OCI-LY1 (cell line): Measurements from ENCODE around the gene SLC35F4.

ENCODE experiments used
- H2AFZ ChIP-seq: fragments of 200-600 bp; sonication (generic), shearing (Covaris generic); 2 replicates; pipeline ENCODE4 v1.6.0; 2014; ENCODE audit warnings: antibody characterized with exemption, mild to moderate bottlenecking, low read length
- H3F3A ChIP-seq: fragments of 200-600 bp; sonication (generic), shearing (Covaris generic); 2 replicates; pipeline ENCODE4 v1.6.0; 2014; ENCODE audit warnings: mild to moderate bottlenecking, antibody characterized with exemption, low read length, moderate library complexity; ENCODE audit not compliant: insufficient read depth
- H3K27ac ChIP-seq: fragments of 200-600 bp; sonication (generic); 2 replicates; pipeline ENCODE4 v1.5.1; 2014; ENCODE audit warnings: low read length, mixed run types, mild to moderate bottlenecking, low read depth; ENCODE audit not compliant: poor library complexity, severe bottlenecking
- H3K27me3 ChIP-seq: fragments of 200-600 bp; sonication (generic); 2 replicates; pipeline ENCODE4 v1.6.0; 2014; ENCODE audit warnings: antibody characterized with exemption, mild to moderate bottlenecking, low read length, moderate library complexity; ENCODE audit not compliant: insufficient read depth
- H3K36me3 ChIP-seq: fragments of 200-600 bp; sonication (generic); 2 replicates; pipeline ENCODE4 v1.6.1; 2014; ENCODE audit warnings: mild to moderate bottlenecking, antibody characterized with exemption, low read length, moderate library complexity, mixed read lengths; ENCODE audit not compliant: insufficient read depth
- H3K4me1 ChIP-seq: fragments of 200-600 bp; sonication (generic); 2 replicates; pipeline ENCODE4 v1.5.1; 2014; ENCODE audit warnings: mild to moderate bottlenecking, low read length, moderate library complexity; ENCODE audit not compliant: insufficient read depth, severe bottlenecking
- H3K4me2 ChIP-seq: fragments of 200-600 bp; sonication (generic), shearing (Covaris generic); 2 replicates; pipeline ENCODE4 v1.6.1; 2014; ENCODE audit warnings: low read length
- H3K4me3 ChIP-seq: fragments of 200-600 bp; sonication (generic); 2 replicates; pipeline ENCODE4 v1.5.1; 2014; ENCODE audit warnings: low read length, low read depth, mild to moderate bottlenecking, mixed read lengths; ENCODE audit not compliant: poor library complexity, severe bottlenecking
- H3K79me2 ChIP-seq: fragments of 200-600 bp; shearing (Covaris generic); 2 replicates; pipeline ENCODE4 v1.6.1; 2016; ENCODE audit warnings: mixed run types, low read length, mixed read lengths; ENCODE audit not compliant: insufficient read depth
- H3K9ac ChIP-seq: fragments of 200-600 bp; sonication (generic), shearing (Covaris generic); 2 replicates; pipeline ENCODE4 v1.6.1; 2014; ENCODE audit warnings: mild to moderate bottlenecking, low read length, mixed read lengths
- H3K9me2 ChIP-seq: fragments of 200-600 bp; sonication (generic), shearing (Covaris generic); 2 replicates; pipeline ENCODE4 v1.6.1; 2014; ENCODE audit warnings: low read depth, mild to moderate bottlenecking, low read length, mixed read lengths
- H3K9me3 ChIP-seq: fragments of 200-600 bp; shearing (Covaris generic); 2 replicates; pipeline ENCODE4 v1.6.1; 2014; ENCODE audit warnings: low read length, mixed read lengths
- H4K20me1 ChIP-seq: fragments of 200-600 bp; sonication (generic), shearing (Covaris generic); 2 replicates; pipeline ENCODE4 v1.6.0; 2016; ENCODE audit warnings: mild to moderate bottlenecking, low read length; ENCODE audit not compliant: insufficient read depth
- EZH2 ChIP-seq: fragments of 200-600 bp; sonication (generic), shearing (Covaris generic); IDR thresholded peaks from 2 replicates; pipeline ENCODE4 v1.8.0; 2017; ENCODE audit warnings: borderline replicate concordance, mixed run types, mild to moderate bottlenecking, antibody characterized with exemption, low read length, moderate library complexity, mixed read lengths
- TF ChIP-seq, protein P1 (sequence below): fragments of 200-600 bp; sonication (generic), shearing (Covaris generic); IDR thresholded peaks from 2 replicates; pipeline ENCODE4 v1.5.1; 2017; ENCODE audit warnings: mild to moderate bottlenecking, antibody characterized with exemption, low read length, moderate library complexity, mixed read lengths

Gene SLC35F4

DNA sequence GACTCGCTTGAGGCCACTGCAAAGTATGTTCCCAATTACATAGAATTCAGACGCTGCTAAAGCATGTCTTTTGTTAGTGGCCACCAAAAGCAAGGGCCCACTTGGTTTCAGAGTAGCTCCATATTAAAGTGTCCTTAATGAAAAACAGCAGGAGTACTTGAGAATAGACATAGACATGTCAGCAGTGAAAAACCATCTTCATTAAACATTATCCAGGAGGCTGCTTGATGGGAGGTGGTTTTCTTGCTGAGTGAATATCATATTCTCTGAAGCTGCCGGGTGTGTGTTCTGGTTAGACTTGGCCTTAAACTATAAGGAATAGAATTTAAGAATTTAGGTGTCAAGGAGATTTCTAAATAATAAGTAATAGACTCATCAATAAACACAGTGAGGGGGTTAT is 292.7 kb downstream of the SLC35F4 start:
- Histone ChIP-seq H3K9me2 (no peaks in the 10 kb centered on the region), H3K4me2 (no peak overlapping the region), H3K9ac (no peak overlapping the region), H3K27me3 (no peaks in the 10 kb centered on the region), H3K79me2 (no peaks in the 10 kb centered on the region), H3F3A (no peaks in the 10 kb centered on the region), H3K9me3 (no peaks in the 10 kb centered on the region), H3K36me3 (no peaks in the 10 kb centered on the region), H3K27ac (no peak overlapping the region), H2AFZ (no peak overlapping the region), H3K4me1 (no peaks in the 10 kb centered on the region), H4K20me1 (no peaks in the 10 kb centered on the region), H3K4me3 (no peak overlapping the region)
- TF ChIP-seq, protein P1, sequence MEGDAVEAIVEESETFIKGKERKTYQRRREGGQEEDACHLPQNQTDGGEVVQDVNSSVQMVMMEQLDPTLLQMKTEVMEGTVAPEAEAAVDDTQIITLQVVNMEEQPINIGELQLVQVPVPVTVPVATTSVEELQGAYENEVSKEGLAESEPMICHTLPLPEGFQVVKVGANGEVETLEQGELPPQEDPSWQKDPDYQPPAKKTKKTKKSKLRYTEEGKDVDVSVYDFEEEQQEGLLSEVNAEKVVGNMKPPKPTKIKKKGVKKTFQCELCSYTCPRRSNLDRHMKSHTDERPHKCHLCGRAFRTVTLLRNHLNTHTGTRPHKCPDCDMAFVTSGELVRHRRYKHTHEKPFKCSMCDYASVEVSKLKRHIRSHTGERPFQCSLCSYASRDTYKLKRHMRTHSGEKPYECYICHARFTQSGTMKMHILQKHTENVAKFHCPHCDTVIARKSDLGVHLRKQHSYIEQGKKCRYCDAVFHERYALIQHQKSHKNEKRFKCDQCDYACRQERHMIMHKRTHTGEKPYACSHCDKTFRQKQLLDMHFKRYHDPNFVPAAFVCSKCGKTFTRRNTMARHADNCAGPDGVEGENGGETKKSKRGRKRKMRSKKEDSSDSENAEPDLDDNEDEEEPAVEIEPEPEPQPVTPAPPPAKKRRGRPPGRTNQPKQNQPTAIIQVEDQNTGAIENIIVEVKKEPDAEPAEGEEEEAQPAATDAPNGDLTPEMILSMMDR = no peak
- TF ChIP-seq EZH2 = no peak

DNA sequence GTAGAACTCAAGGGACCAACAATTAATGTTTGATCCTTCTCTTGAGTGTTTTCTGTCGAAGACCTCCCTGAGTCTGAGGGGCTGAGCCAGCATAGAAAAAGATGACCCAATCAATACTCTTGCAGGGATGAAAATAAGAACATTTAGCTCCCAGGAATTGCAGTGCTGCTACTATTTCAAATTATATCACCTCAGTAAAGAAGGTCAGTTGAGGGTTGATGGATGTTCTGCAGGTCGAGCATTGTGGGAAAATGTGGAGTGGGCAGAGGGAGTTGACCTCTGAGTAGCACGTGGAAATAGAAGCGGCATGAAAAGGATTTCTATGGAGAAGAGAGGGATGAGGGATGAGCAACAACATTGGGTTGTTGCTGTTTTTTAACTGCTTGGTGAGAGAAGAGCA is 297.3 kb downstream of the SLC35F4 start:
- H3K4me1 ChIP-seq = no peaks in the 10 kb centered on the region
- no peak overlapping the region for H2AFZ ChIP-seq
- H4K20me1 ChIP-seq = no peaks in the 10 kb centered on the region
- no peaks in the 10 kb centered on the region for H3F3A ChIP-seq
- H3K9me3 ChIP-seq = no peaks in the 10 kb centered on the region
- no peaks in the 10 kb centered on the region for H3K9me2 ChIP-seq
- H3K27me3 ChIP-seq = no peaks in the 10 kb centered on the region
- H3K79me2 ChIP-seq = no peaks in the 10 kb centered on the region
- no peak overlapping the region for H3K9ac ChIP-seq
- H3K36me3 ChIP-seq = no peaks in the 10 kb centered on the region
- H3K27ac ChIP-seq = no peak overlapping the region
- TF ChIP-seq, protein P1 = no peak
- TF ChIP-seq EZH2 = no peak
- H3K4me2 ChIP-seq = no peak overlapping the region
- H3K4me3 ChIP-seq = no peak overlapping the region

- H3K27ac ChIP-seq = no peak overlapping the region
- H3K36me3 ChIP-seq = no peaks in the 10 kb centered on the region
- no peaks in the 10 kb centered on the region for H4K20me1 ChIP-seq
- H3K79me2 ChIP-seq = no peaks in the 10 kb centered on the region
- H2AFZ ChIP-seq = no peak overlapping the region
- no peaks in the 10 kb centered on the region for H3K27me3 ChIP-seq
- no peak overlapping the region for H3K9ac ChIP-seq
- H3K4me1 ChIP-seq = no peaks in the 10 kb centered on the region
- H3K4me3 ChIP-seq = no peak overlapping the region
- H3K9me2 ChIP-seq = no peaks in the 10 kb centered on the region
- TF ChIP-seq, protein P1 = no peak
- TF ChIP-seq EZH2 = no peak
- no peaks in the 10 kb centered on the region for H3K9me3 ChIP-seq
- no peak overlapping the region for H3K4me2 ChIP-seq
- no peaks in the 10 kb centered on the region for H3F3A ChIP-seq
These were observed 298.7 kb downstream of the SLC35F4 start for GRCh38 chr14:57567220-57567619.
